GM23338 (cell line): ENCODE measurements around the gene DLG2. TPM values are rescaled to one million over a fixed set of nuclear protein-coding genes. Genes with fewer than 3 reads are reported as not detected.

Experiments
- CTCF ChIP-seq, 2 experiments: fragments of 200-600 bp in 1 of 2; sonication (generic) in 1 of 2; conservative IDR thresholded peaks; 2 replicates each; pipeline versions ENCODE4 v1.5.1 to v1.6.1; 2016 to 2017; ENCODE audit warnings: antibody characterized with exemption in 2 of 2, low read depth in 2 of 2, mild to moderate bottlenecking in 2 of 2, moderate library complexity in 1 of 2
- ETS1 ChIP-seq: IDR thresholded peaks from 2 replicates; pipeline ENCODE4 v1.6.1; 2016; ENCODE audit warnings: antibody characterized with exemption
- EZH2 ChIP-seq: fragments of 200-600 bp; sonication (generic); IDR thresholded peaks from one replicate; pipeline ENCODE4 v1.8.0; 2017; ENCODE audit warnings: antibody characterized with exemption, mild to moderate bottlenecking, low read depth; ENCODE audit not compliant: unreplicated experiment
- EZH2phosphoT487 ChIP-seq: fragments of 200-600 bp; sonication (generic); IDR thresholded peaks from one replicate; pipeline ENCODE4 v1.8.1; 2018; ENCODE audit warnings: antibody characterized with exemption; ENCODE audit not compliant: unreplicated experiment
- POLR2AphosphoS5 ChIP-seq: IDR thresholded peaks from 2 replicates; pipeline ENCODE4 v1.6.1; 2016; ENCODE audit warnings: antibody characterized with exemption, low read depth
- REST ChIP-seq: IDR thresholded peaks from one replicate; pipeline ENCODE4 v1.6.1; 2018; ENCODE audit warnings: antibody characterized with exemption; ENCODE audit not compliant: unreplicated experiment
- ZNF114 ChIP-seq: fragments of 250-450 bp; sonication (Bioruptor Pico); IDR thresholded peaks from 2 replicates; pipeline ENCODE4 v1.5.0; 2020; ENCODE audit warnings: mild to moderate bottlenecking, moderate library complexity
- ZNF331 ChIP-seq: fragments of 250-450 bp; sonication (Bioruptor Pico); IDR thresholded peaks from 2 replicates; pipeline ENCODE4 v1.5.0; 2020; ENCODE audit warnings: low read depth, mild to moderate bottlenecking, moderate library complexity
- ZNF462 ChIP-seq: fragments of 250-450 bp; sonication (Bioruptor Pico); IDR thresholded peaks from 2 replicates; pipeline ENCODE4 v1.5.0; 2020; ENCODE audit warnings: mild to moderate bottlenecking, moderate library complexity
- polyA plus RNA-seq: library from polyadenylated mRNA; unstranded; fragments of >200 nt; fragmentation: Nextera tagmentation; extraction: Ambion mirVana; gene quantifications from 2 replicates; pipeline ENCODE4 v1.2.1, GENCODE V29; 2016
- total RNA-seq: library from RNA; depleted of rRNA; stranded (reverse); fragments of >200 nt; shearing (Covaris generic); gene quantifications from 2 replicates; pipeline ENCODE4 v1.2.3, GENCODE V29; 2014

The DLG2 gene
- total and polyA plus RNA-seq, 2 experiments from 2014 or later = 19.8 to 21.5 TPM

GRCh38 chr11:84922836-84923235 is 704.3 kb downstream of the DLG2 start (continued):
- TF ChIP-seq ZNF462 (CRISPR knock-in tag) (no peak), EZH2phosphoT487 (no peak), POLR2AphosphoS5 (no peak), ETS1 (no peak), ZNF114 (CRISPR knock-in tag) (no peak), REST (no peak), ZNF331 (CRISPR knock-in tag) (no peak), CTCF (conservative IDR thresholded peaks at IDR 0.05; ENCODE audit: low read depth in 2 of 2) (no peak), EZH2 (no peak)
